ENCODE measurements around the gene KEAP1.
A peak's percentile ranks its signal among the peaks of the same experiment; 100 is the strongest.

KEAP1 gene

GRCh38 chr19:10497371-10497770 is 5.8 kb downstream of the KEAP1 start:
- no peak for DNase-seq (ENCODE audit: low read depth in 2 of 2)
- TF ChIP-seq, protein P1, sequence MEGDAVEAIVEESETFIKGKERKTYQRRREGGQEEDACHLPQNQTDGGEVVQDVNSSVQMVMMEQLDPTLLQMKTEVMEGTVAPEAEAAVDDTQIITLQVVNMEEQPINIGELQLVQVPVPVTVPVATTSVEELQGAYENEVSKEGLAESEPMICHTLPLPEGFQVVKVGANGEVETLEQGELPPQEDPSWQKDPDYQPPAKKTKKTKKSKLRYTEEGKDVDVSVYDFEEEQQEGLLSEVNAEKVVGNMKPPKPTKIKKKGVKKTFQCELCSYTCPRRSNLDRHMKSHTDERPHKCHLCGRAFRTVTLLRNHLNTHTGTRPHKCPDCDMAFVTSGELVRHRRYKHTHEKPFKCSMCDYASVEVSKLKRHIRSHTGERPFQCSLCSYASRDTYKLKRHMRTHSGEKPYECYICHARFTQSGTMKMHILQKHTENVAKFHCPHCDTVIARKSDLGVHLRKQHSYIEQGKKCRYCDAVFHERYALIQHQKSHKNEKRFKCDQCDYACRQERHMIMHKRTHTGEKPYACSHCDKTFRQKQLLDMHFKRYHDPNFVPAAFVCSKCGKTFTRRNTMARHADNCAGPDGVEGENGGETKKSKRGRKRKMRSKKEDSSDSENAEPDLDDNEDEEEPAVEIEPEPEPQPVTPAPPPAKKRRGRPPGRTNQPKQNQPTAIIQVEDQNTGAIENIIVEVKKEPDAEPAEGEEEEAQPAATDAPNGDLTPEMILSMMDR (IDR thresholded peaks at IDR 0.05; ENCODE audit: low read depth, low read length), result no peak
- H3K4me3 ChIP-seq (replicated peaks in 1 of 2; ENCODE audit: low read depth in 2 of 2, low read length in 2 of 2), result no peak overlapping the region

GRCh38 chr19:10491472-10492047 is 11.6 kb downstream of the KEAP1 start:
- no peak for DNase-seq (ENCODE audit: low read depth in 2 of 2)
- TF ChIP-seq, protein P1 (IDR thresholded peaks at IDR 0.05; ENCODE audit: low read depth, low read length), result no peak
- no peak overlapping the region for H3K4me3 ChIP-seq (replicated peaks in 1 of 2; ENCODE audit: low read depth in 2 of 2, low read length in 2 of 2)

GRCh38 chr19:10486551-10486950 is 16.6 kb downstream of the KEAP1 start:
- TF ChIP-seq, protein P1 (IDR thresholded peaks at IDR 0.05; ENCODE audit: low read depth, low read length), result no peak
- DNase-seq (ENCODE audit: low read depth in 2 of 2), result no peak
- no peak overlapping the region for H3K4me3 ChIP-seq (replicated peaks in 1 of 2; ENCODE audit: low read depth in 2 of 2, low read length in 2 of 2)

DNA sequence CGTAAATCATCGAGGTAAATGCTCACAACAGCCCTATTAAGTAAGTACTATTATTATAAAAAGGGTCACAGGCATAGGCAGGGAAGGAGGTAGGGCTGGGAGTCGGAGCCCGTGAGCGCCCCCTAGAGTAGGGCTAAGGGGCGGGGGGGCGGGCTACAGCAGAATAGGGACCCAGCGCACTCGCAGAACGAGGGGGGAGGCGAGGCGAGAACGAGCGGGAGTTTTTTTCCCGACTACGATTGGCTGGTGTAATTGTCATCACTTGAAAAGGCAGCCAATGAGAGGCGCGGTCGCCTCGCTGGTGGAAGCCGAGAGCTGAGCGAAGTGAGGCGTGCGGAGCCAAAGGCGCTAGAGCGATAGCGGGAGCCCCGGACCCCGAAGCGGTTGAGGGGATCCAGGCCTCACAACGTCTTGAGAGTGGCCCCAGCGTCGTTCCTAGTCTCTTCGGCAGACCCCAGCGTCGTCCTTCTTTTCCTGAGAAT is 24.2 kb downstream of the KEAP1 start:
- peak overlapping the region; percentile 32 to 43 for H3K4me3 ChIP-seq (replicated peaks in 1 of 2; ENCODE audit: low read depth in 2 of 2, low read length in 2 of 2)
- peak; percentile 90 to 92 for DNase-seq (ENCODE audit: low read depth in 2 of 2)
- TF ChIP-seq, protein P1 (IDR thresholded peaks at IDR 0.05; ENCODE audit: low read depth, low read length), result peak; percentile 50

- DNase-seq (ENCODE audit: low read depth in 2 of 2), result peak in 1 of 2 donors; percentile 22
- TF ChIP-seq, protein P1 (IDR thresholded peaks at IDR 0.05; ENCODE audit: low read depth, low read length), result no peak
- no peak overlapping the region for H3K4me3 ChIP-seq (replicated peaks in 1 of 2; ENCODE audit: low read depth in 2 of 2, low read length in 2 of 2)
These were observed 24.7 kb downstream of the KEAP1 start for GRCh38 chr19:10478476-10478875.

GRCh38 chr19:10474962-10475451 is 28.1 kb downstream of the KEAP1 start:
- H3K4me3 ChIP-seq (replicated peaks in 1 of 2; ENCODE audit: low read depth in 2 of 2, low read length in 2 of 2), result no peak overlapping the region
- TF ChIP-seq, protein P1 (IDR thresholded peaks at IDR 0.05; ENCODE audit: low read depth, low read length), result no peak
- DNase-seq (ENCODE audit: low read depth in 2 of 2), result no peak

Measured in cardiac fibroblast (primary cell).